Neural progenitor cell (in vitro differentiated cells): ENCODE data around the gene SVOP. TPM values are rescaled to one million over a fixed set of nuclear protein-coding genes. Genes with fewer than 3 reads are reported as not detected.

ENCODE experiments used
- DNase-seq: peaks from one replicate; pipeline ENCODE4 v3.0.0-alpha.2; 2016; ENCODE audit warnings: low spot score
- H2AFZ ChIP-seq: fragments of 200-600 bp; sonication (generic); replicated peaks from 2 replicates; pipeline ENCODE4 v1.6.1; 2016; ENCODE audit warnings: antibody characterized with exemption
- H3F3A ChIP-seq: fragments of 200-600 bp; sonication (generic); 2 replicates; pipeline ENCODE4 v1.6.1; 2016; ENCODE audit warnings: antibody characterized with exemption, low read depth
- H3K27ac ChIP-seq: fragments of 200-600 bp; sonication (generic); 2 replicates; pipeline ENCODE4 v1.5.1; 2016; ENCODE audit warnings: mild to moderate bottlenecking
- H3K27me3 ChIP-seq: fragments of 200-600 bp; sonication (generic); 2 replicates; pipeline ENCODE4 v1.6.1; 2016; ENCODE audit warnings: mild to moderate bottlenecking, moderate library complexity
- H3K36me3 ChIP-seq: fragments of 200-600 bp; sonication (generic); 2 replicates; pipeline ENCODE4 v1.5.1; 2016
- H3K4me1 ChIP-seq: fragments of 200-600 bp; sonication (generic); 2 replicates; pipeline ENCODE4 v1.6.1; 2016; ENCODE audit warnings: mixed run types
- H3K4me2 ChIP-seq: fragments of 200-600 bp; sonication (generic); 2 replicates; pipeline ENCODE4 v1.6.1; 2016
- H3K4me3 ChIP-seq: fragments of 200-600 bp; sonication (generic); 2 replicates; pipeline ENCODE4 v1.5.1; 2016
- H3K79me2 ChIP-seq: fragments of 200-600 bp; sonication (generic); 2 replicates; pipeline ENCODE4 v1.6.1; 2016; ENCODE audit warnings: low read depth
- H3K9ac ChIP-seq: fragments of 200-600 bp; sonication (generic); 2 replicates; pipeline ENCODE4 v1.6.1; 2016
- H3K9me3 ChIP-seq: fragments of 200-600 bp; sonication (generic); 2 replicates; pipeline ENCODE4 v1.5.1; 2016; ENCODE audit warnings: low read depth
- H4K20me1 ChIP-seq: fragments of 200-600 bp; sonication (generic); 2 replicates; pipeline ENCODE4 v1.6.1; 2016; ENCODE audit warnings: low read depth
- H3K27ac Mint-ChIP-seq: 3 replicates; pipeline ENCODE4 v1.8.0; 2021; ENCODE audit warnings: mixed read lengths
- H3K27me3 Mint-ChIP-seq: 2 replicates; pipeline ENCODE4 v1.8.0; 2022; ENCODE audit warnings: low read depth, mild to moderate bottlenecking, inconsistent platforms, moderate library complexity, mixed read lengths; ENCODE audit not compliant: insufficient read depth
- H3K36me3 Mint-ChIP-seq: 3 replicates; pipeline ENCODE4 v1.8.0; 2021; ENCODE audit warnings: mixed read lengths
- H3K4me1 Mint-ChIP-seq: 3 replicates; pipeline ENCODE4 v1.8.0; 2021; ENCODE audit warnings: mixed read lengths
- H3K4me3 Mint-ChIP-seq: 3 replicates; pipeline ENCODE4 v1.8.0; 2021; ENCODE audit warnings: mild to moderate bottlenecking, moderate library complexity, mixed read lengths
- H3K9me3 Mint-ChIP-seq: 3 replicates; pipeline ENCODE4 v1.8.0; 2020; ENCODE audit warnings: mixed read lengths
- EZH2 ChIP-seq: fragments of 200-600 bp; sonication (generic); IDR thresholded peaks from 2 replicates; pipeline ENCODE4 v1.6.1; 2017; ENCODE audit warnings: antibody characterized with exemption, mild to moderate bottlenecking, moderate library complexity
- EZH2phosphoT487 ChIP-seq: fragments of 200-600 bp; sonication (generic); IDR thresholded peaks from 2 replicates; pipeline ENCODE4 v1.6.1; 2017; ENCODE audit warnings: antibody characterized with exemption
- total RNA-seq: library from RNA; depleted of rRNA; stranded (reverse); fragments of >200 nt; gene quantifications from 2 replicates; pipeline ENCODE4 v1.2.3, GENCODE V29; 2015; ENCODE audit warnings: low replicate concordance
- TF ChIP-seq, protein P1 (sequence below): fragments of 200-600 bp; sonication (generic); IDR thresholded peaks from 2 replicates; pipeline ENCODE4 v1.5.1; 2017; ENCODE audit warnings: antibody characterized with exemption, mild to moderate bottlenecking

SVOP gene
- total RNA-seq, 1 donor from 2014 or later = not detected

DNA sequence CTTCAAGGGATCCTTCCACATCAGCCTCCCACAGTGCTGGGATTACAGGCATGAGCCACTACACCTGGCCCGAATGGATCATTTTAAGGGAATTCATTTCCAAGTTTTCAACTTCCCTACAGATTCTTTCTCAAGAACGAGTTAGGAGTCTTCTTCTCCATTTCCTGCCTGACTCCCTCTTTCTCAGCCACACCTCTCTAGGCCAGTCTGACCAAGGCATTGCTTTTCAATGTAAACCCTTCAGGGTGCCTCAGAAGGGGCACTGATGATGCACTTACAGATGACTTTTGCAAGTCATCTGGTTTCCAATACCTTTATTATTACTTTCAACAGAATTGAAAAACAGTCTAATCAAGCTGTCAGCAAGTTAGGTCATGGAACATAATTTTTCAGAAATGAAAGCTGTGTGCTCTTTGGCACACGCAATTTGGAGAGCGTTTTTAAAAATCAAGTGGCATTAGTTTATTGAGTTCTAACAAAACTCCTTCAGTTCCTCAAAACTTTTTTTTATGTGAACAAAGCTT, 47.2 kb downstream of the SVOP start:
- Histone ChIP-seq H3K27ac (no peak overlapping the region), H3K9me3 (no peaks in the 10 kb centered on the region), H3K4me3 (no peak overlapping the region), H3K27me3 (no peaks in the 10 kb centered on the region), H3K4me1 (peaks cover 4% of the 10 kb centered on the region), H3K79me2 (no peaks in the 10 kb centered on the region), H3K4me2 (no peak overlapping the region), H4K20me1 (no peaks in the 10 kb centered on the region), H3K9ac (no peak overlapping the region), H2AFZ (no peak overlapping the region), H3F3A (no peaks in the 10 kb centered on the region), H3K36me3 (no peaks in the 10 kb centered on the region)
- Mint-ChIP-seq H3K4me3 (peak overlapping the region; percentile 20), H3K4me1 (peaks cover 14% of the 10 kb centered on the region), H3K27ac (no peak overlapping the region), H3K36me3 (no peaks in the 10 kb centered on the region), H3K9me3 (no peaks in the 10 kb centered on the region), H3K27me3 (peaks cover 3% of the 10 kb centered on the region)
- DNase-seq = no peak
- TF ChIP-seq, protein P1, sequence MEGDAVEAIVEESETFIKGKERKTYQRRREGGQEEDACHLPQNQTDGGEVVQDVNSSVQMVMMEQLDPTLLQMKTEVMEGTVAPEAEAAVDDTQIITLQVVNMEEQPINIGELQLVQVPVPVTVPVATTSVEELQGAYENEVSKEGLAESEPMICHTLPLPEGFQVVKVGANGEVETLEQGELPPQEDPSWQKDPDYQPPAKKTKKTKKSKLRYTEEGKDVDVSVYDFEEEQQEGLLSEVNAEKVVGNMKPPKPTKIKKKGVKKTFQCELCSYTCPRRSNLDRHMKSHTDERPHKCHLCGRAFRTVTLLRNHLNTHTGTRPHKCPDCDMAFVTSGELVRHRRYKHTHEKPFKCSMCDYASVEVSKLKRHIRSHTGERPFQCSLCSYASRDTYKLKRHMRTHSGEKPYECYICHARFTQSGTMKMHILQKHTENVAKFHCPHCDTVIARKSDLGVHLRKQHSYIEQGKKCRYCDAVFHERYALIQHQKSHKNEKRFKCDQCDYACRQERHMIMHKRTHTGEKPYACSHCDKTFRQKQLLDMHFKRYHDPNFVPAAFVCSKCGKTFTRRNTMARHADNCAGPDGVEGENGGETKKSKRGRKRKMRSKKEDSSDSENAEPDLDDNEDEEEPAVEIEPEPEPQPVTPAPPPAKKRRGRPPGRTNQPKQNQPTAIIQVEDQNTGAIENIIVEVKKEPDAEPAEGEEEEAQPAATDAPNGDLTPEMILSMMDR = no peak
- TF ChIP-seq EZH2phosphoT487 (no peak), EZH2 (no peak)

DNA sequence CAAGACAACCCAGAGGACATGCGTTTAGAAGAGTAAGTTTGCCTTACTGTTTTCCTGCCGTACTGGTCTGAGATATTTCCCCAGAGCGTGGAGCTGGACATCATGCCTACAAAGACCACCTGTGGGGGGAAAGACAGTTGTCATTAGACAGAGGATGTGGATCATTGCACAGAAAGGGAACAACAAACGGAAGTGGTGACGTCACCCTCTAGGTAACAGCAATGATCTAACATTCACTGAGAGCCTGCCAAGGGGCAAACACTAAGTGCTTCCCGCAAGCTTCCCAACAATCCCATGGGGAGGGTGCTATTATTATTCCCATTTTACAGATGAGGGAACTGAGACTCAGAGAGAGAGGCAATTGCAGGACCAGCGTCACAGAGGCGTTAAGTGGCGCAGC, 48.5 kb downstream of the SVOP start:
- Mint-ChIP-seq H3K27me3 (peaks cover 3% of the 10 kb centered on the region), H3K4me3 (no peak overlapping the region), H3K4me1 (peaks cover 14% of the 10 kb centered on the region), H3K36me3 (no peaks in the 10 kb centered on the region), H3K27ac (no peak overlapping the region), H3K9me3 (no peaks in the 10 kb centered on the region)
- H4K20me1 ChIP-seq = no peaks in the 10 kb centered on the region
- H3K27me3 ChIP-seq = no peaks in the 10 kb centered on the region
- H3K4me3 ChIP-seq = no peak overlapping the region
- no peak overlapping the region for H3K27ac ChIP-seq
- no peaks in the 10 kb centered on the region for H3F3A ChIP-seq
- H3K9me3 ChIP-seq = no peaks in the 10 kb centered on the region
- TF ChIP-seq, protein P1 = no peak
- TF ChIP-seq EZH2 (no peak), EZH2phosphoT487 (no peak)
- no peak overlapping the region for H3K9ac ChIP-seq
- no peaks in the 10 kb centered on the region for H3K36me3 ChIP-seq
- no peaks in the 10 kb centered on the region for H3K79me2 ChIP-seq
- no peak for DNase-seq
- H2AFZ ChIP-seq = no peak overlapping the region
- peaks cover 4% of the 10 kb centered on the region for H3K4me1 ChIP-seq
- no peak overlapping the region for H3K4me2 ChIP-seq

DNA sequence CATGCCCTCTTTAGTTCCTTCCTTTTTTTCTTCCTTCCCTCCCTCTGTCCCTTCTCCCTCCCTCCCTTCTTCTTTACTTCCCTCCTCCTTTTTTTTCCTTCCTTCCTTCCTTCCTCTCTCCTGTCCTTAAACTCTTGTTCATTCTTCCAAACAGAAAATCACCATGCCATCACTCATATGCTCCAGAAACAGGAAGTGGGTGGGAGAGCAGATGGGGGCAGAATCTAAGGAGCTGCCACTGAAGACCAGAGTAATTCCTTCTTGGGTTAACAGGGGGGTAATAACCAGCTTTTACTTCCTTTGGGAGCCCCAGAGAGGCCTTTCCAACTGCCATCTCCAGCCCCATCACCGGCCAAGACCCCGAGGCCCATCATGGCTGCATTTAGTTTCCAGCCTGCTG, 51.2 kb downstream of the SVOP start:
- Histone ChIP-seq H3K27me3 (no peaks in the 10 kb centered on the region), H3K27ac (no peak overlapping the region), H3K79me2 (no peaks in the 10 kb centered on the region), H3K36me3 (no peaks in the 10 kb centered on the region), H3F3A (peaks cover 1% of the 10 kb centered on the region), H3K4me3 (no peak overlapping the region), H3K4me1 (peaks cover 4% of the 10 kb centered on the region), H2AFZ (no peak overlapping the region), H3K9me3 (no peaks in the 10 kb centered on the region), H4K20me1 (no peaks in the 10 kb centered on the region), H3K4me2 (no peak overlapping the region), H3K9ac (no peak overlapping the region)
- Mint-ChIP-seq H3K27ac (no peak overlapping the region), H3K9me3 (no peaks in the 10 kb centered on the region), H3K4me1 (peaks cover 17% of the 10 kb centered on the region), H3K27me3 (peaks cover 3% of the 10 kb centered on the region), H3K36me3 (no peaks in the 10 kb centered on the region), H3K4me3 (no peak overlapping the region)
- TF ChIP-seq, protein P1 = no peak
- TF ChIP-seq EZH2phosphoT487 = no peak
- TF ChIP-seq EZH2 = no peak
- DNase-seq = no peak
